IMR-90 (cell line): Measurements from ENCODE around the gene C2CD4C. TPM values are rescaled to one million over a fixed set of nuclear protein-coding genes. Genes with fewer than 3 reads are reported as not detected.

Experiments
- ATAC-seq: fragments of 200-7000 bp; cut with Tn5 transposase; 2 replicates; pipeline ENCODE4 v1.9.1; 2020; ENCODE audit warnings: low read depth, mild to moderate bottlenecking, moderate library complexity
- BruUV-seq: library from RNA; stranded (reverse); fragments of 400-500 nt; replicated peaks from 2 replicates; lab custom pipeline; 2021; lab: Mats Ljungman, UMichigan
- CTCF ChIA-PET: fragments of 300-600 bp; formaldehyde crosslinking; extraction: SDS; loops from one replicate; lab custom pipeline; 2021; ENCODE audit warnings: antibody characterized with exemption; lab: Yijun Ruan, JAX
- POLR2A ChIA-PET: fragments of 300-600 bp; sonication (Branson Sonifier 250); formaldehyde crosslinking; loops from one replicate; lab custom pipeline; 2022; ENCODE audit warnings: antibody characterized with exemption; ENCODE audit not compliant: unreplicated experiment; lab: Charles Lee
- DNase-seq: peaks from one replicate; pipeline ENCODE4 v3.0.0; 2013
- H2AFZ ChIP-seq: replicated peaks from 2 replicates; pipeline ENCODE3; 2013; ENCODE audit warnings: low read length, mild to moderate bottlenecking; ENCODE audit not compliant: poor library complexity
- H2AK5ac ChIP-seq: 2 replicates; pipeline ENCODE4 v1.6.1; 2013; ENCODE audit warnings: low read depth, low read length, inconsistent platforms
- H2AK9ac ChIP-seq: replicated peaks from 2 replicates; pipeline ENCODE3; 2013; ENCODE audit warnings: mild to moderate bottlenecking, low read depth, low read length, moderate library complexity; ENCODE audit not compliant: poor library complexity
- H2BK120ac ChIP-seq: 2 replicates; pipeline ENCODE4 v1.6.1; 2013; ENCODE audit warnings: low read depth, low read length, inconsistent platforms
- H2BK15ac ChIP-seq: 3 replicates; pipeline ENCODE4 v1.6.1; 2013; ENCODE audit warnings: low read depth, low read length, inconsistent platforms
- H2BK20ac ChIP-seq: 2 replicates; pipeline ENCODE4 v1.6.1; 2013; ENCODE audit warnings: low read depth, mild to moderate bottlenecking, inconsistent platforms, low read length, moderate library complexity
- H2BK5ac ChIP-seq: 2 replicates; pipeline ENCODE4 v1.6.1; 2013; ENCODE audit warnings: mild to moderate bottlenecking, low read depth, low read length, inconsistent platforms; ENCODE audit not compliant: poor library complexity, severe bottlenecking
- H3K14ac ChIP-seq: replicated peaks from 2 replicates; pipeline ENCODE4 v1.6.1; 2013; ENCODE audit warnings: low read depth, low read length, inconsistent platforms
- H3K18ac ChIP-seq: 2 replicates; pipeline ENCODE4 v1.6.1; 2013; ENCODE audit warnings: low read depth, low read length, control low read depth
- H3K23ac ChIP-seq: 2 replicates; pipeline ENCODE4 v1.6.1; 2013; ENCODE audit warnings: low read depth, low read length, inconsistent platforms
- H3K27ac ChIP-seq: 2 replicates; pipeline ENCODE4 v1.5.1; 2013; ENCODE audit warnings: mild to moderate bottlenecking, control low read depth, low read length; ENCODE audit not compliant: insufficient read depth
- H3K27me3 ChIP-seq: 2 replicates; pipeline ENCODE4 v1.6.1; 2013; ENCODE audit warnings: low read length; ENCODE audit not compliant: control insufficient read depth, insufficient read depth
- H3K36me3 ChIP-seq: 2 replicates; pipeline ENCODE4 v1.6.1; 2013; ENCODE audit warnings: low read length, mixed read lengths; ENCODE audit not compliant: control insufficient read depth, insufficient read depth
- H3K4ac ChIP-seq: 2 replicates; pipeline ENCODE4 v1.6.1; 2013; ENCODE audit warnings: low read depth, low read length, inconsistent platforms
- H3K4me1 ChIP-seq: 2 replicates; pipeline ENCODE4 v1.6.1; 2013; ENCODE audit warnings: low read length, mixed read lengths; ENCODE audit not compliant: control insufficient read depth, insufficient read depth
- H3K4me2 ChIP-seq: 2 replicates; pipeline ENCODE4 v1.6.1; 2013; ENCODE audit warnings: low read depth, mild to moderate bottlenecking, control low read depth, low read length, moderate library complexity
- H3K4me3 ChIP-seq: 2 replicates; pipeline ENCODE4 v1.5.1; 2013; ENCODE audit warnings: low read depth, mild to moderate bottlenecking, control low read depth, low read length, moderate library complexity; ENCODE audit not compliant: insufficient read depth
- H3K56ac ChIP-seq: 2 replicates; pipeline ENCODE4 v1.6.1; 2013; ENCODE audit warnings: low read length, inconsistent platforms; ENCODE audit not compliant: insufficient read depth; ENCODE audit errors: extremely low read depth
- H3K79me1 ChIP-seq, 2 experiments: 2 replicates each; pipeline ENCODE4 v1.6.1; 2013; ENCODE audit warnings: low read length in 2 of 2, inconsistent platforms in 1 of 2, low read depth in 1 of 2
- H3K9ac ChIP-seq: 2 replicates; pipeline ENCODE4 v1.6.1; 2013; ENCODE audit warnings: low read depth, low read length, control low read depth
- H3K9me1 ChIP-seq: 2 replicates; pipeline ENCODE4 v1.6.1; 2013; ENCODE audit warnings: low read length, inconsistent platforms; ENCODE audit not compliant: insufficient read depth
- H3K9me3 ChIP-seq: 2 replicates; pipeline ENCODE4 v1.6.1; 2013; ENCODE audit warnings: low read length; ENCODE audit not compliant: control insufficient read depth, insufficient read depth
- H4K20me1 ChIP-seq: 2 replicates; pipeline ENCODE4 v1.6.1; 2013; ENCODE audit warnings: low read length, inconsistent platforms; ENCODE audit not compliant: insufficient read depth
- H4K5ac ChIP-seq: 2 replicates; pipeline ENCODE4 v1.6.1; 2013; ENCODE audit warnings: mild to moderate bottlenecking, low read depth, low read length, control low read depth
- H4K8ac ChIP-seq, 2 experiments: 2 replicates each; pipeline ENCODE4 v1.6.1; 2013; ENCODE audit warnings: low read depth in 2 of 2, low read length in 2 of 2, control low read depth in 1 of 2, inconsistent platforms in 1 of 2
- H4K91ac ChIP-seq: 2 replicates; pipeline ENCODE4 v1.6.1; 2013; ENCODE audit warnings: low read depth, low read length, inconsistent platforms; ENCODE audit not compliant: insufficient read depth
- CEBPB ChIP-seq: IDR thresholded peaks from 2 replicates; pipeline ENCODE4 v1.6.1; 2012; ENCODE audit warnings: low read depth, low read length, improper control_type of control experiment
- FOS ChIP-seq: fragments of 150-350 bp; IDR thresholded peaks from 2 replicates; pipeline ENCODE4 v1.6.1; 2016; ENCODE audit warnings: low read depth, low read length
- MXI1 ChIP-seq: IDR thresholded peaks from 2 replicates; pipeline ENCODE4 v1.6.1; 2012; ENCODE audit warnings: low read depth, mild to moderate bottlenecking, low read length, moderate library complexity, borderline replicate concordance
- POLR2A ChIP-seq: IDR thresholded peaks from 2 replicates; pipeline ENCODE4 v1.6.1; 2012; ENCODE audit warnings: mild to moderate bottlenecking, low read depth, low read length
- RFX5 ChIP-seq: IDR thresholded peaks from 2 replicates; pipeline ENCODE4 v1.8.0; 2012; ENCODE audit warnings: low read depth, mild to moderate bottlenecking, low read length, moderate library complexity
- WGBS, 2 experiments: methylation state at CpG; one replicate each; pipeline versions ENCODE4 v1.1.5 to v1.1.7; 2013; ENCODE audit warnings: missing lambda C conversion rate in 2 of 2; ENCODE audit not compliant: insufficient read length in 1 of 2; ENCODE audit errors: extremely low coverage in 2 of 2; 5-methylcytosine and 5-hydroxymethylcytosine counted together
- dilution Hi-C: fragments of 300-500 bp; cut with HindIII; formaldehyde crosslinking; loops from one replicate; pipeline ENCODE4 v1.14.3; 2018; ENCODE audit warnings: low sequenced_read_pairs; ENCODE audit not compliant: unreplicated experiment
- in situ Hi-C: fragments of 300-500 bp; cut with MboI; formaldehyde crosslinking; loops from 3 replicates; pipeline ENCODE4 v1.14.3; 2019; ENCODE audit warnings: low sequenced_read_pairs, inconsistent platforms, mixed read lengths
- intact Hi-C: fragments of 100-400 bp; cut with micrococcal nuclease; formaldehyde crosslinking; loops from 2 replicates; pipeline ENCODE4 v1.10.0; 2022
- polyA plus RNA-seq, 3 experiments: library from polyadenylated mRNA; depleted of rRNA; stranded (reverse); fragments of >200 nt; gene quantifications; 2 replicates each; pipeline ENCODE4 v1.2.3, GENCODE V29; 2012; ENCODE audit warnings: low replicate concordance in 1 of 3
- total RNA-seq: library from RNA; depleted of rRNA; stranded (reverse); fragments of >200 nt; gene quantifications from 2 replicates; pipeline ENCODE4 v1.2.3, GENCODE V29; 2012
- TF ChIP-seq, protein P1 (sequence below): fragments of 150-350 bp; IDR thresholded peaks from 2 replicates; pipeline ENCODE4 v1.6.1; 2016; ENCODE audit warnings: low read depth, mild to moderate bottlenecking, low read length, moderate library complexity, borderline replicate concordance
- TF ChIP-seq, protein P2 (sequence below): fragments of 150-350 bp; IDR thresholded peaks from 2 replicates; pipeline ENCODE4 v1.6.1; 2017; ENCODE audit warnings: mild to moderate bottlenecking, antibody characterized with exemption, low read length, low read depth

C2CD4C gene
- total and polyA plus RNA-seq, 2 of the 4 experiments (the other 2 are of a cell fraction) = under 0.01 to 0.07 TPM

DNA sequence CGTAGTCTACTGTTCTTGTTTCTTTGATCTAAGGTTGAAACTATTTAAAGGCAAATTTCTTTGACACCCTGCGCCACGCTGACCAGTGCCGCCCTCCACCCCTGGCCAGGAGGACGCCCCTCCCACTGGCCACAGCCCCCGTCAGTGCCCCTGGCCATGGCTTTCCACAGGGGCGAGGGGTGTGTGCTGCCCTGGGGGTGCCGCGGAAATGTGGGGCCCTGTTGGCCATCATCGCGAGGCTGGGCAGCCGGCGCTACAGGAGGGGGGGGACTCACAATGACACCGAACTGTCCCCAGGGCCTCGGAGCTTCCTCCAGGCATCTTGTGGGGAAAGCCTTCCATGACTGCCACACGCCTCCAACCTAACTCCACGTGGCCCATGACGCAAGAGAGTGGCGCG lies 41.0 kb upstream of the C2CD4C start:
- no peak overlapping the region for H2AK5ac ChIP-seq
- H3K56ac ChIP-seq = no peak overlapping the region
- no peak overlapping the region for H4K8ac ChIP-seq
- no peak overlapping the region for H3K27ac ChIP-seq
- POLR2A ChIA-PET = no interaction called here
- H3K4ac ChIP-seq = no peak overlapping the region
- no peak overlapping the region for H2BK120ac ChIP-seq
- H3K36me3 ChIP-seq = no peaks in the 10 kb centered on the region
- H3K23ac ChIP-seq = no peak overlapping the region
- H3K4me3 ChIP-seq = no peak overlapping the region
- H3K9me3 ChIP-seq = peaks cover 16% of the 10 kb centered on the region
- no peaks in the 10 kb centered on the region for H3K79me1 ChIP-seq
- H3K27me3 ChIP-seq = peaks cover 3% of the 10 kb centered on the region
- no peak overlapping the region for H3K9ac ChIP-seq
- no peaks in the 10 kb centered on the region for H3K4me1 ChIP-seq
- dilution Hi-C loops (no loop called here), in situ Hi-C loops (no loop called here), intact Hi-C loops (no loop called here)
- no peak overlapping the region for H2BK15ac ChIP-seq
- no peak overlapping the region for H4K5ac ChIP-seq
- H3K9me1 ChIP-seq = no peaks in the 10 kb centered on the region
- DNase-seq = no peak
- TF ChIP-seq MXI1 (no peak), RFX5 (no peak), FOS (no peak), POLR2A (no peak), CEBPB (no peak)
- TF ChIP-seq, protein P1, sequence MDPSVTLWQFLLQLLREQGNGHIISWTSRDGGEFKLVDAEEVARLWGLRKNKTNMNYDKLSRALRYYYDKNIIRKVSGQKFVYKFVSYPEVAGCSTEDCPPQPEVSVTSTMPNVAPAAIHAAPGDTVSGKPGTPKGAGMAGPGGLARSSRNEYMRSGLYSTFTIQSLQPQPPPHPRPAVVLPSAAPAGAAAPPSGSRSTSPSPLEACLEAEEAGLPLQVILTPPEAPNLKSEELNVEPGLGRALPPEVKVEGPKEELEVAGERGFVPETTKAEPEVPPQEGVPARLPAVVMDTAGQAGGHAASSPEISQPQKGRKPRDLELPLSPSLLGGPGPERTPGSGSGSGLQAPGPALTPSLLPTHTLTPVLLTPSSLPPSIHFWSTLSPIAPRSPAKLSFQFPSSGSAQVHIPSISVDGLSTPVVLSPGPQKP = no peak
- TF ChIP-seq, protein P2, sequence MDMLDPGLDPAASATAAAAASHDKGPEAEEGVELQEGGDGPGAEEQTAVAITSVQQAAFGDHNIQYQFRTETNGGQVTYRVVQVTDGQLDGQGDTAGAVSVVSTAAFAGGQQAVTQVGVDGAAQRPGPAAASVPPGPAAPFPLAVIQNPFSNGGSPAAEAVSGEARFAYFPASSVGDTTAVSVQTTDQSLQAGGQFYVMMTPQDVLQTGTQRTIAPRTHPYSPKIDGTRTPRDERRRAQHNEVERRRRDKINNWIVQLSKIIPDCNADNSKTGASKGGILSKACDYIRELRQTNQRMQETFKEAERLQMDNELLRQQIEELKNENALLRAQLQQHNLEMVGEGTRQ = no peak
- no peak overlapping the region for H2BK5ac ChIP-seq
- no peak for ATAC-seq
- no peak overlapping the region for H2BK20ac ChIP-seq
- no peaks in the 10 kb centered on the region for H4K20me1 ChIP-seq
- CTCF ChIA-PET = no interaction called here
- no peak overlapping the region for H3K4me2 ChIP-seq
- no peak overlapping the region for H2AFZ ChIP-seq
- no TSS peak for BruUV-seq
- no peak overlapping the region for H3K14ac ChIP-seq
- no peak overlapping the region for H4K91ac ChIP-seq
- H2AK9ac ChIP-seq = no peak overlapping the region
- H3K18ac ChIP-seq = no peak overlapping the region
- WGBS, 2 experiments = 80% methylated on average over 2 of the region's 20 CpGs; no CpG with 5 or more reads in 1 of the 2 experiments
